ENCODE measurements around the gene RSPH3. TPM values are rescaled to one million over a fixed set of nuclear protein-coding genes. Genes with fewer than 3 reads are reported as not detected.

The RSPH3 gene
- total RNA-seq, 1 experiment from 2014 or later, result 24.7 TPM

DNA sequence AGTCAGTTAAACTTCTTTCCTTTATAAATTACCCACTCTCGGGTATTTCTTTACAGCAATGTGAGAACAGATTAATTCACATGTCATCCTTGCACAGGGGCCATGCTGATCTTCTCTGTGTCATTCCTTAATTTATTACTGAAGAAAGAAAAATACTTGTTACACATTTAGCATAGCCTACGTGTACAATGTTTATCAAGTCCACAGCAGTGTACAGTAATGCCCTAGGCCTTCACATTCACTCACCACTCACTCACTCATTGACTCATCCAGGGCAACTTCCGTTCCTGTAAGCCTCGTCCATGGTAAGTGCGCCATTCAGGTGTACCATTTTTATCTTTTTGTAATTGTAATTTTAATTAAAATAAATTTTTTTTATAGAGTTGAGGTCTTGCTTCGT, 73.6 kb downstream of the RSPH3 start:
- Histone ChIP-seq H3K4me2 (ENCODE audit: low read length) (peak overlapping the region; percentile 22; the same call in 1 of the 2 replicates), H4K20me1 (ENCODE audit: insufficient read depth) (no peaks in the 10 kb centered on the region), H3K4me1 (ENCODE audit: control insufficient read depth in 1 of 2, insufficient read depth in 2 of 2, low read length in 2 of 2) (peaks cover 0 to 22% of the 10 kb centered on the region in 2 experiments; a peak in 3 of 4 replicates), H3K36me3 (ENCODE audit: control insufficient read depth in 1 of 2, insufficient read depth in 2 of 2, low read length in 2 of 2) (no peaks in the 10 kb centered on the region), H3K9ac (ENCODE audit: low read length) (no peak overlapping the region), H3K79me2 (ENCODE audit: insufficient read depth, low read length) (no peaks in the 10 kb centered on the region), H2AFZ (ENCODE audit: low read depth, low read length, poor library complexity, severe bottlenecking) (peak overlapping the region; percentile 68), H3K9me3 (ENCODE audit: control insufficient read depth in 1 of 2, insufficient read depth in 1 of 2, low read depth in 1 of 2, low read length in 2 of 2) (no peaks in the 10 kb centered on the region), H3K27ac (ENCODE audit: low read depth, low read length) (no peak overlapping the region), H3K27me3 (ENCODE audit: insufficient read depth, low read length) (no peaks in the 10 kb centered on the region), H3K9me2 (ENCODE audit: insufficient read depth) (no peaks in the 10 kb centered on the region), H3K4me3 (replicated peaks in 1 of 2; ENCODE audit: low read depth in 1 of 2, low read length in 2 of 2) (no peak overlapping the region)
- peak; percentile 68 for ATAC-seq
- POLR2A ChIA-PET, result no interaction called here
- CTCF ChIA-PET, result no interaction called here
- RAD21 ChIA-PET (ENCODE audit: low non-redundant PET in 1 of 2, low total read pairs in 2 of 2, uncharacterized antibody in 2 of 2, unreplicated experiment in 2 of 2), result no interaction called here
- intact Hi-C loops (cut with micrococcal nuclease), result no loop called here
- TF ChIP-seq SP1 (IDR thresholded peaks at IDR 0.05; ENCODE audit: low read depth) (0 out of 2 replicates have a peak, but pooled peaks have one; percentile 24), ELF1 (IDR thresholded peaks at IDR 0.05; ENCODE audit: borderline replicate concordance, low read depth) (no peak), EZH2 (IDR thresholded peaks at IDR 0.05) (no peak), FOSL1 (IDR thresholded peaks at IDR 0.05; ENCODE audit: low read depth) (peak; percentile 65), JUND (IDR thresholded peaks at IDR 0.05) (peak; percentile 45; the same call in 1 of the 2 replicates)
- BruUV-seq (replicated peaks), result no TSS peak
- no peak for DNase-seq (ENCODE audit: low read depth, low spot score)

GRCh38 chr6:158924499-158925455, 75.2 kb downstream of the RSPH3 start:
- ATAC-seq (no peak), DNase-seq (ENCODE audit: low read depth, low spot score) (no peak)
- intact Hi-C loops (cut with micrococcal nuclease), result no loop called here
- Histone ChIP-seq H3K4me3 (replicated peaks in 1 of 2; ENCODE audit: low read depth in 1 of 2, low read length in 2 of 2) (no peak overlapping the region), H3K27ac (ENCODE audit: low read depth, low read length) (no peak overlapping the region), H4K20me1 (ENCODE audit: insufficient read depth) (no peaks in the 10 kb centered on the region), H3K79me2 (ENCODE audit: insufficient read depth, low read length) (no peaks in the 10 kb centered on the region), H3K9me3 (ENCODE audit: control insufficient read depth in 1 of 2, insufficient read depth in 1 of 2, low read depth in 1 of 2, low read length in 2 of 2) (no peaks in the 10 kb centered on the region), H3K4me2 (ENCODE audit: low read length) (no peak overlapping the region), H2AFZ (ENCODE audit: low read depth, low read length, poor library complexity, severe bottlenecking) (no peak overlapping the region), H3K27me3 (ENCODE audit: insufficient read depth, low read length) (no peaks in the 10 kb centered on the region), H3K36me3 (ENCODE audit: control insufficient read depth in 1 of 2, insufficient read depth in 2 of 2, low read length in 2 of 2) (no peaks in the 10 kb centered on the region), H3K9ac (ENCODE audit: low read length) (no peak overlapping the region), H3K9me2 (ENCODE audit: insufficient read depth) (no peaks in the 10 kb centered on the region), H3K4me1 (ENCODE audit: control insufficient read depth in 1 of 2, insufficient read depth in 2 of 2, low read length in 2 of 2) (peaks cover 6 to 33% of the 10 kb centered on the region in 2 experiments; a peak in 3 of 4 replicates)
- POLR2A ChIA-PET, result interaction anchor here (2.5 kb wide), 1 partner anchor 56 kb away, joined by 19 read pairs; no protein-coding TSS in a partner anchor
- BruUV-seq (replicated peaks), result no TSS peak
- RAD21 ChIA-PET (ENCODE audit: low non-redundant PET in 1 of 2, low total read pairs in 2 of 2, uncharacterized antibody in 2 of 2, unreplicated experiment in 2 of 2), result no interaction called here
- CTCF ChIA-PET, result no interaction called here
- no peak for TF ChIP-seq ZNF274 (IDR thresholded peaks at IDR 0.05; ENCODE audit: low read depth, low read length)
- TF ChIP-seq, protein P1, sequence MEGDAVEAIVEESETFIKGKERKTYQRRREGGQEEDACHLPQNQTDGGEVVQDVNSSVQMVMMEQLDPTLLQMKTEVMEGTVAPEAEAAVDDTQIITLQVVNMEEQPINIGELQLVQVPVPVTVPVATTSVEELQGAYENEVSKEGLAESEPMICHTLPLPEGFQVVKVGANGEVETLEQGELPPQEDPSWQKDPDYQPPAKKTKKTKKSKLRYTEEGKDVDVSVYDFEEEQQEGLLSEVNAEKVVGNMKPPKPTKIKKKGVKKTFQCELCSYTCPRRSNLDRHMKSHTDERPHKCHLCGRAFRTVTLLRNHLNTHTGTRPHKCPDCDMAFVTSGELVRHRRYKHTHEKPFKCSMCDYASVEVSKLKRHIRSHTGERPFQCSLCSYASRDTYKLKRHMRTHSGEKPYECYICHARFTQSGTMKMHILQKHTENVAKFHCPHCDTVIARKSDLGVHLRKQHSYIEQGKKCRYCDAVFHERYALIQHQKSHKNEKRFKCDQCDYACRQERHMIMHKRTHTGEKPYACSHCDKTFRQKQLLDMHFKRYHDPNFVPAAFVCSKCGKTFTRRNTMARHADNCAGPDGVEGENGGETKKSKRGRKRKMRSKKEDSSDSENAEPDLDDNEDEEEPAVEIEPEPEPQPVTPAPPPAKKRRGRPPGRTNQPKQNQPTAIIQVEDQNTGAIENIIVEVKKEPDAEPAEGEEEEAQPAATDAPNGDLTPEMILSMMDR (IDR thresholded peaks at IDR 0.05 in 2 of 3, conservative IDR thresholded peaks at IDR 0.05 in 1 of 3; ENCODE audit: borderline replicate concordance in 1 of 3, insufficient read depth in 1 of 3, low read depth in 2 of 3, low read length in 2 of 3), result no peak
- TF ChIP-seq SIN3A (IDR thresholded peaks at IDR 0.05; ENCODE audit: low read depth), result no peak
- no peak for TF ChIP-seq CEBPB (IDR thresholded peaks at IDR 0.05; ENCODE audit: low read depth)
- TF ChIP-seq, protein P2, sequence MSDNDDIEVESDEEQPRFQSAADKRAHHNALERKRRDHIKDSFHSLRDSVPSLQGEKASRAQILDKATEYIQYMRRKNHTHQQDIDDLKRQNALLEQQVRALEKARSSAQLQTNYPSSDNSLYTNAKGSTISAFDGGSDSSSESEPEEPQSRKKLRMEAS (IDR thresholded peaks at IDR 0.05), result no peak
- TF ChIP-seq, protein P3, sequence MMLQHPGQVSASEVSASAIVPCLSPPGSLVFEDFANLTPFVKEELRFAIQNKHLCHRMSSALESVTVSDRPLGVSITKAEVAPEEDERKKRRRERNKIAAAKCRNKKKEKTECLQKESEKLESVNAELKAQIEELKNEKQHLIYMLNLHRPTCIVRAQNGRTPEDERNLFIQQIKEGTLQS (IDR thresholded peaks at IDR 0.05), result no peak
- TF ChIP-seq, protein P4, sequence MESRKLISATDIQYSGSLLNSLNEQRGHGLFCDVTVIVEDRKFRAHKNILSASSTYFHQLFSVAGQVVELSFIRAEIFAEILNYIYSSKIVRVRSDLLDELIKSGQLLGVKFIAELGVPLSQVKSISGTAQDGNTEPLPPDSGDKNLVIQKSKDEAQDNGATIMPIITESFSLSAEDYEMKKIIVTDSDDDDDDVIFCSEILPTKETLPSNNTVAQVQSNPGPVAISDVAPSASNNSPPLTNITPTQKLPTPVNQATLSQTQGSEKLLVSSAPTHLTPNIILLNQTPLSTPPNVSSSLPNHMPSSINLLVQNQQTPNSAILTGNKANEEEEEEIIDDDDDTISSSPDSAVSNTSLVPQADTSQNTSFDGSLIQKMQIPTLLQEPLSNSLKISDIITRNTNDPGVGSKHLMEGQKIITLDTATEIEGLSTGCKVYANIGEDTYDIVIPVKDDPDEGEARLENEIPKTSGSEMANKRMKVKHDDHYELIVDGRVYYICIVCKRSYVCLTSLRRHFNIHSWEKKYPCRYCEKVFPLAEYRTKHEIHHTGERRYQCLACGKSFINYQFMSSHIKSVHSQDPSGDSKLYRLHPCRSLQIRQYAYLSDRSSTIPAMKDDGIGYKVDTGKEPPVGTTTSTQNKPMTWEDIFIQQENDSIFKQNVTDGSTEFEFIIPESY (IDR thresholded peaks at IDR 0.05; ENCODE audit: extremely low read depth, insufficient replicate concordance, low read length), result no peak
- no peak for TF ChIP-seq CBX3 (IDR thresholded peaks at IDR 0.05; ENCODE audit: low read depth)
- TF ChIP-seq POLR2AphosphoS5 (IDR thresholded peaks at IDR 0.05; ENCODE audit: low read depth, low read length), result no peak
- no peak for TF ChIP-seq EZH2 (IDR thresholded peaks at IDR 0.05)
- no peak for TF ChIP-seq JUND (IDR thresholded peaks at IDR 0.05)
- TF ChIP-seq YY1 (IDR thresholded peaks at IDR 0.05; ENCODE audit: extremely low read depth, insufficient replicate concordance, low read depth, low read length), result no peak

Measured in HCT116 (cell line).